ENCODE measurements around the gene KIF13A. TPM values are rescaled to one million over a fixed set of nuclear protein-coding genes. Genes with fewer than 3 reads are reported as not detected.

KIF13A gene
- total RNA-seq (2022; extraction: Qiagen RNA extraction), result 16.0 to 21.4 TPM (median 17.5 TPM) in 5 replicates

GRCh38 chr6:17987447-17987696, at the start of gene KIF13A:
Gene KIF13A, minus strand, starts transcription at chr6:17987635. Its CDS starts 172 bp downstream, at chr6:17987463.

Other genes with a start within 250 kb of the KIF13A start
- 1.3 to 1.9 TPM (median 1.6 TPM) in 5 replicates for gene NHLRC1, start 135.0 kb upstream of the KIF13A start, total RNA-seq (2022; extraction: Qiagen RNA extraction)
- 5.1 to 6.6 TPM (median 5.4 TPM) in 5 replicates for gene TPMT, start 167.4 kb upstream of the KIF13A start, total RNA-seq (2022; extraction: Qiagen RNA extraction)
- gene KDM1B, start 167.8 kb upstream of the KIF13A start, total RNA-seq (2022; extraction: Qiagen RNA extraction), result 6.7 to 7.6 TPM (median 7.3 TPM) in 5 replicates